GM12878 (cell line): ENCODE data around the gene LDLRAD4. TPM values are rescaled to one million over a fixed set of nuclear protein-coding genes. Genes with fewer than 3 reads are reported as not detected.

Experiments used
- CHD1 ChIP-seq: IDR thresholded peaks from 2 replicates; pipeline ENCODE4 v1.6.1; 2012; ENCODE audit warnings: low read depth, low read length, improper control_type of control experiment
- CHD2 ChIP-seq: IDR thresholded peaks from 2 replicates; pipeline ENCODE4 v1.6.1; 2011; ENCODE audit warnings: low read depth, low read length, improper control_type of control experiment, borderline replicate concordance
- E2F8 ChIP-seq: fragments of 450-650 bp; IDR thresholded peaks from 2 replicates; pipeline ENCODE4 v1.6.1; 2018; ENCODE audit warnings: mild to moderate bottlenecking, low read depth, moderate library complexity; ENCODE audit not compliant: partially characterized antibody
- GATAD2B ChIP-seq: fragments of 450-650 bp; conservative IDR thresholded peaks from 2 replicates; pipeline ENCODE4 v1.6.1; 2017; ENCODE audit warnings: low read depth, mild to moderate bottlenecking, moderate library complexity
- IRF5 ChIP-seq: fragments of 450-650 bp; IDR thresholded peaks from 2 replicates; pipeline ENCODE4 v1.6.1; 2017; ENCODE audit warnings: borderline replicate concordance
- JUND ChIP-seq: IDR thresholded peaks from 2 replicates; pipeline ENCODE4 v1.6.1; 2012; ENCODE audit warnings: low read depth, mild to moderate bottlenecking, low read length, improper control_type of control experiment, moderate library complexity
- KDM1A ChIP-seq: fragments of 200-600 bp; sonication (generic); IDR thresholded peaks from 2 replicates; pipeline ENCODE4 v1.6.1; 2016; ENCODE audit warnings: borderline replicate concordance
- MTA3 ChIP-seq: IDR thresholded peaks from 2 replicates; pipeline ENCODE4 v1.6.1; 2012; ENCODE audit warnings: low read length, inconsistent platforms, borderline replicate concordance
- NFIC ChIP-seq: IDR thresholded peaks from 2 replicates; pipeline ENCODE4 v1.6.1; 2012; ENCODE audit warnings: low read depth, mild to moderate bottlenecking, inconsistent platforms, low read length, moderate library complexity
- NR2F1 ChIP-seq: fragments of 450-650 bp; conservative IDR thresholded peaks from 2 replicates; pipeline ENCODE4 v1.6.1; 2017; ENCODE audit warnings: mild to moderate bottlenecking
- RELB ChIP-seq: fragments of 450-650 bp; IDR thresholded peaks from 2 replicates; pipeline ENCODE4 v1.6.1; 2017; ENCODE audit warnings: low read depth, mild to moderate bottlenecking, moderate library complexity
- RUNX3 ChIP-seq: IDR thresholded peaks from 2 replicates; pipeline ENCODE4 v1.6.1; 2012; ENCODE audit warnings: low read length, inconsistent platforms
- TARDBP ChIP-seq: IDR thresholded peaks from 2 replicates; pipeline ENCODE4 v1.6.1; 2016; ENCODE audit warnings: borderline replicate concordance
- ZNF207 ChIP-seq: fragments of 450-650 bp; IDR thresholded peaks from 2 replicates; pipeline ENCODE4 v1.6.1; 2014; ENCODE audit warnings: antibody characterized with exemption, mild to moderate bottlenecking, borderline replicate concordance
- ZNF384 ChIP-seq: IDR thresholded peaks from 2 replicates; pipeline ENCODE4 v1.6.1; 2012; ENCODE audit warnings: low read depth, mild to moderate bottlenecking, low read length, improper control_type of control experiment, borderline replicate concordance
- polyA plus RNA-seq, 11 experiments: library from polyadenylated mRNA; depleted of rRNA in 4 of 11; unstranded in 6 of 11; stranded (reverse) in 5 of 11; fragments of >200 nt; fragmentation: Nextera tagmentation in 4 of 11; fragmentation: Illumina TruSeq in 1 of 11; extraction: Ambion mirVana in 4 of 11; extraction: Trizol in 1 of 11; gene quantifications; 1 replicate in 1 of 11; 2 replicates in 10 of 11; pipeline versions ENCODE4 v1.2.1 to v1.2.3, GENCODE V29; 2011 to 2016; ENCODE audit warnings: inconsistent platforms in 2 of 11, missing spikeins in 2 of 11, low read depth in 1 of 11
- total RNA-seq, 4 experiments: library from RNA; depleted of rRNA in 3 of 4; stranded (reverse); fragments of >200 nt in 3 of 4; fragmentation: Illumina TruSeq in 1 of 4; extraction: Trizol in 1 of 4; gene quantifications; 2 replicates each; pipeline versions ENCODE4 v1.2.1 to v1.2.3, GENCODE V29; 2013 to 2021
- TF ChIP-seq, protein P1 (sequence below): fragments of 450-650 bp; IDR thresholded peaks from 2 replicates; pipeline ENCODE4 v1.6.1; 2017; ENCODE audit warnings: mild to moderate bottlenecking, moderate library complexity
- TF ChIP-seq, protein P2 (sequence below): IDR thresholded peaks from 2 replicates; pipeline ENCODE4 v1.6.1; 2011; ENCODE audit warnings: borderline replicate concordance, low read depth, mild to moderate bottlenecking, moderate library complexity, mixed read lengths, low read length; ENCODE audit not compliant: insufficient read depth; ENCODE audit errors: extremely low read length

Gene LDLRAD4
- total and polyA plus RNA-seq, 10 of the 15 experiments (the other 5 are each of a cell fraction or from before 2014, with no cell fraction given), result 2.7 to 16.8 (median 11.2) TPM

DNA sequence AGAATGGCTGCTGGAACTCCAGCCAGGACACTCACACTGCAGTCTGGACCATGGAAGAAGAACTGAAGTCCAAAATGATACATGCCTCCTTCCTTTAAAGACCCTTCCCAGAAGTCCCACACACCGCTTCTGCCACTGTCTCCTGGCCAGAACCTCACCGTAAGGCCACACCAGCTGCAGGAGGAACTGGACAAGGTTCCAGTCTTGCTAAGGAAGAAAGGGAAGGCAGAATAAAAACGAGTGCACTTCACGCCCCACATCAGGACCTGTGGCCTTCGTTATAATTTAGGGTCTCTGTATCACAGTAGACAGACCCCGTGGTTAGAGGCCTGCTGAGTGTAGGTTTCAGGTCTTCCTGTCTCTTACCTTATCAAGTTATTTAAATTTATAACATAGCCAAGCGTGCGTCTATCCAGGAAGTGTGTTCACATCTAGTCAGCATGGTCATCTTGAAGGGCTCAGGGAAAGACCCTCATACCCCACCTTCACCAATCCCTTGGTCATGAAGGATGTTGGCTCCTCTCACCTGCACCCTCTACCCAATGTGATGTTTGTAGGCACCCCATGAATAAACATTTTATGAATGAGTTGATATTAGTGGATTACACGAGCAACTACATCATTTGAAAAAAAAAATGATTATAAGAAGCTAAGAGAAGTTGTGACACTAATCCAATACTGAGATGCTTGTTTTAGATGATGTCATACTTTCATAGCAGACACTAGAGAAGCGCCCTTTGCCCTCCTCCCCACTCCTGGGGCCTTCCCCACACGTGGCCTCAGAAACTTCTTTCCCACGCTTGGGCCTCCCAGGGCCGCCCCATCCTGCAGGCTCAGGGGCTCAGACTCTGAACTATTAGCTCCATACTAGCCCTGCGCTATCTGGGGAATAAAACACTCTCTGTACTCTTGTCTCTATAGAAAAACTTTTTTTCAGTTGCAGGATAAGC lies 350.2 kb downstream of the LDLRAD4 start (continued):
- no peak for TF ChIP-seq IRF5
- TF ChIP-seq RUNX3, result peak; percentile 75
- TF ChIP-seq CHD2, result peak; percentile 46; the same call in 1 of the 2 replicates
- TF ChIP-seq TARDBP, result no peak
- TF ChIP-seq NFIC, result peak; percentile 78; the same call in 1 of the 2 replicates
- TF ChIP-seq KDM1A, result no peak
- TF ChIP-seq MTA3, result peak; percentile 21; the same call in 1 of the 2 replicates
- TF ChIP-seq ZNF207, result no peak
- TF ChIP-seq RELB, result peak; percentile 73; the same call in 1 of the 2 replicates
- TF ChIP-seq GATAD2B, result peak; percentile 70; the same call in 1 of the 2 replicates
- TF ChIP-seq, protein P1, sequence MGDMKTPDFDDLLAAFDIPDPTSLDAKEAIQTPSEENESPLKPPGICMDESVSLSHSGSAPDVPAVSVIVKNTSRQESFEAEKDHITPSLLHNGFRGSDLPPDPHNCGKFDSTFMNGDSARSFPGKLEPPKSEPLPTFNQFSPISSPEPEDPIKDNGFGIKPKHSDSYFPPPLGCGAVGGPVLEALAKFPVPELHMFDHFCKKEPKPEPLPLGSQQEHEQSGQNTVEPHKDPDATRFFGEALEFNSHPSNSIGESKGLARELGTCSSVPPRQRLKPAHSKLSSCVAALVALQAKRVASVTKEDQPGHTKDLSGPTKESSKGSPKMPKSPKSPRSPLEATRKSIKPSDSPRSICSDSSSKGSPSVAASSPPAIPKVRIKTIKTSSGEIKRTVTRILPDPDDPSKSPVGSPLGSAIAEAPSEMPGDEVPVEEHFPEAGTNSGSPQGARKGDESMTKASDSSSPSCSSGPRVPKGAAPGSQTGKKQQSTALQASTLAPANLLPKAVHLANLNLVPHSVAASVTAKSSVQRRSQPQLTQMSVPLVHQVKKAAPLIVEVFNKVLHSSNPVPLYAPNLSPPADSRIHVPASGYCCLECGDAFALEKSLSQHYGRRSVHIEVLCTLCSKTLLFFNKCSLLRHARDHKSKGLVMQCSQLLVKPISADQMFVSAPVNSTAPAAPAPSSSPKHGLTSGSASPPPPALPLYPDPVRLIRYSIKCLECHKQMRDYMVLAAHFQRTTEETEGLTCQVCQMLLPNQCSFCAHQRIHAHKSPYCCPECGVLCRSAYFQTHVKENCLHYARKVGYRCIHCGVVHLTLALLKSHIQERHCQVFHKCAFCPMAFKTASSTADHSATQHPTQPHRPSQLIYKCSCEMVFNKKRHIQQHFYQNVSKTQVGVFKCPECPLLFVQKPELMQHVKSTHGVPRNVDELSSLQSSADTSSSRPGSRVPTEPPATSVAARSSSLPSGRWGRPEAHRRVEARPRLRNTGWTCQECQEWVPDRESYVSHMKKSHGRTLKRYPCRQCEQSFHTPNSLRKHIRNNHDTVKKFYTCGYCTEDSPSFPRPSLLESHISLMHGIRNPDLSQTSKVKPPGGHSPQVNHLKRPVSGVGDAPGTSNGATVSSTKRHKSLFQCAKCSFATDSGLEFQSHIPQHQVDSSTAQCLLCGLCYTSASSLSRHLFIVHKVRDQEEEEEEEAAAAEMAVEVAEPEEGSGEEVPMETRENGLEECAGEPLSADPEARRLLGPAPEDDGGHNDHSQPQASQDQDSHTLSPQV, result peak; percentile 68; the same call in 1 of the 2 replicates
- peak; percentile 71 for TF ChIP-seq ZNF384
- TF ChIP-seq, protein P2, sequence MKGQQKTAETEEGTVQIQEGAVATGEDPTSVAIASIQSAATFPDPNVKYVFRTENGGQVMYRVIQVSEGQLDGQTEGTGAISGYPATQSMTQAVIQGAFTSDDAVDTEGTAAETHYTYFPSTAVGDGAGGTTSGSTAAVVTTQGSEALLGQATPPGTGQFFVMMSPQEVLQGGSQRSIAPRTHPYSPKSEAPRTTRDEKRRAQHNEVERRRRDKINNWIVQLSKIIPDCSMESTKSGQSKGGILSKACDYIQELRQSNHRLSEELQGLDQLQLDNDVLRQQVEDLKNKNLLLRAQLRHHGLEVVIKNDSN, result peak; percentile 45
- peak; percentile 61; the same call in 1 of the 2 replicates for TF ChIP-seq JUND
- no peak for TF ChIP-seq E2F8
- TF ChIP-seq CHD1, result 0 out of 2 replicates have a peak, but pooled peaks have one; percentile 30
- peak; percentile 98 for TF ChIP-seq NR2F1
